ENCODE data around the gene NPIPB6.
"Not testable (repeated sequence)": the region's sequence is repeated elsewhere in the genome, so short reads cannot be mapped to it uniquely, and the experiment has no call there.

The NPIPB6 gene

DNA sequence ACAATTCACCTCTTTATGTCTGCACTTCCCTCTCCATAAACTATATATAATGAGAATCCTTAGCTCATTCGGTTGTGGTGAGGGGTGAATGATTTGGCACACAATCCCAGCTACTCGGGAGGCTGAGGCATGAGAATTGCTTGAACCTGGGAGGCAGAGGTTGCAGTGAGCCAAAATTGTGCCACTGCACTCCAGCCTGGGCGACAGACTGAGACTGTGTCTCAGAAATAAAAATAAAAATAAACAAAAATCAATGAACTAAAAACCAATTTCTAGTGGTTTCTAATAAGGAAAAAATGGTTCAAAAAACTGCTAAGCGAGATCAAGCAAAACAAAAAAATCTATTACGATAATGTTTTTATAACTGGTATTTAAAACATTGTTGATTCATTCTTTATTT lies at the start of gene NPIPB6:
Gene NPIPB6, minus strand, starts transcription at position 101 of the 400 bp plus-strand sequence. CDS start 686 bp downstream, outside the sequence.
- not testable (repeated sequence) for H3K27me3 ChIP-seq (ENCODE audit: control insufficient read depth, insufficient read depth, low read length); H3K36me3 ChIP-seq (ENCODE audit: control insufficient read depth, low read depth, low read length); H3K27ac ChIP-seq (ENCODE audit: low read length); H3K4me1 ChIP-seq (ENCODE audit: control insufficient read depth, low read depth, low read length); H3K9ac ChIP-seq (ENCODE audit: low read length); H3K4me3 ChIP-seq (ENCODE audit: low read length); H3K9me3 ChIP-seq (ENCODE audit: control insufficient read depth, low read depth, low read length)

DNA sequence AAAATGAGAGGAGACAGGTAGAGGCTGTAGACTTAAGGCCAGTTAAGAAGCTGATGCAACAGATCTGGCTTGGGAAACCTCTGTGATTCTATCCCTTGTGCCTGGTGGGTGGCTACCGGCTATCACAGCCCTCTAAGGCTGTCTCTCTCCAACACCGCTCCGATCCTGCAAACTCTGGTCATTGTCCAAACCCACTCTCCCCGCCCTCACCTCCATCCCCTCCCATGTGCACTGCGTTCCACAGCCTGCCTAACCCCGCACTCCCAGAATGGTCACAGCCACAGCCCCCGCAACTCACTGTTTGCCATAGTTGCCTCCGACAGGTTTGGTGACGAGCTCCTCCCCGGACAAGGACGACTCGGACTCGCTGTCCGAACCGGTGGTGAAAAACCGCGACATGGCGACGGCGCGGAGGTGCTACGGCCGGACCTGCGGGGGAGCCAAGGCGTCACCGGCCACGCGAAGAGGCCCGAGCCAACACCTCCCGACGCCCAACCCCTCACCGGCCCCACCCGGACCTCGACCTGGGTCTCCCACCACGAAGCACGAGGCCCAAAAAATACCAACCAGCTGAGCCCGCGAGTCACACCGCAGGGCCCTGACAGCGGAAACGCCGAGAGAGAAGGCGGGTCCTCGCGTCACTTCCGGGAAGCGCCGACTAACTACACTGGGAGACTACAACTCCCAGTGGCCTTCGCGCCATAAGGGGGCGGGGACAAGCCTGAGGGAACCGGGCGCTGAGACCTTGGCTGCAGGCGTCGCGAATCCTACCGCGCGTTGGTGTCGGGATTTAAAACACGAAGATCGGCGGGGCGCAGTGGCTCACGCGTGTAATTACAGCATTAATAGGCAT lies 40.1 kb upstream of the NPIPB6 start, which contains the start of gene EIF3CL:
Gene EIF3CL, minus strand, starts transcription at position 622 of the 853 bp plus-strand sequence. Its CDS starts 223 bp downstream, at position 399.
- peak within 1 kb of the TSS; percentile 45 for H3K4me3 ChIP-seq (ENCODE audit: low read length)
- H3K27me3 ChIP-seq (ENCODE audit: control insufficient read depth, insufficient read depth, low read length); H3K36me3 ChIP-seq (ENCODE audit: control insufficient read depth, low read depth, low read length); H3K27ac ChIP-seq (ENCODE audit: low read length); H3K9me3 ChIP-seq (ENCODE audit: control insufficient read depth, low read depth, low read length); H3K4me1 ChIP-seq (ENCODE audit: control insufficient read depth, low read depth, low read length); H3K9ac ChIP-seq (ENCODE audit: low read length): not testable (repeated sequence)

DNA sequence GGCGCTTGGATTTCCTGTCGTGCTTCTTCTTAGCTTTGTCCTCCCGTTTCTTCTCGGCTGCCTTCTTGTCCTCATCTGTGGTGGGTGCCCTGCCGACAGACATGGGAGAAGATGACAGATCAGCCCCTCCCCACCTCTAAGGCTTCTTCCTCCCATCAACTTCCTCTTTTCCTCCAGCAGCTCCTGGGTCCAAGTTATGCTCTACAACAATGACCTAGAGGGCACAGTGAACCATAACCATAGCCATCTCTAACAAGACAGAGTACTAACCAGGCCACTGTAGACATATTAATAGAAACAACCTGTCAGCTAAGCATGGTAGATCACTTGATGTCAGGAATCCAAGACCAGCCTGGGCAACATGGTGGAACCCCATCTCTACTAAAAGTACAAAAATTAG lies 28.7 kb upstream of the NPIPB6 start:
- H3K9me3 ChIP-seq (ENCODE audit: control insufficient read depth, low read depth, low read length); H3K4me3 ChIP-seq (ENCODE audit: low read length); H3K27ac ChIP-seq (ENCODE audit: low read length); H3K36me3 ChIP-seq (ENCODE audit: control insufficient read depth, low read depth, low read length); H3K9ac ChIP-seq (ENCODE audit: low read length); H3K4me1 ChIP-seq (ENCODE audit: control insufficient read depth, low read depth, low read length); H3K27me3 ChIP-seq (ENCODE audit: control insufficient read depth, insufficient read depth, low read length): not testable (repeated sequence)

DNA sequence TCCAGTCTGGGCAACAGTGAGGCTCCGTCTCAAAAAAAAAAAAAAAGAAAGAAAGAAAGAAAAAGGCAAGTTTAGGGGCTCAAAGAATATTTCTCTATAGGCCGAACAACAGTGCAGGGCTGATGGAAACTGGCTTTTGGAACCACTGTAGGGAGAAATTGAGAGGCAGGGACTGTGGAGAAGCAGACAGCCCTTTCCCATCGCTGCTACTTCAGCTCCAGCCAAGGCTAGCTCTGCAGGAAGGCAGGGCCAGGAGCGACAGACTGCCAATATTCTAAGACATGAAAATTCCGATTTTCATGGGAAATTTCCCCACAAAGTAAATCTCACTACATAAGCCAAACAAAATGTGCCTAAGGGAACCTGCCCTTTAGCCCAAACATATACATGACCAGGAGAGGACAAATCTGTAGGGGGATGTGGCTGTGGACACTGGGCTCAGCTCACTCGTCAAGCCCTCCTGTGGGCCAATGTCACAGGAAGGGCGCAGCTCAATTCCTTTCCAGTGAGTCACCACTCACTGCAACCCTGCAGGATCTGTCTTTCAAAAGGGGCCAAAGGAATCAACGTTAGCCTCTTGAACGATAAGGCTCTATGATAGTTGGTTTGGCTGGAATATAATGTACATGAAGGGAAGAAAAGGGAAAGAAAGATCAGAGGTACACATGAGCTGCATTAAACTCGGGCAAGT lies 19.0 kb upstream of the NPIPB6 start:
- H3K9me3 ChIP-seq (ENCODE audit: control insufficient read depth, low read depth, low read length); H3K9ac ChIP-seq (ENCODE audit: low read length); H3K4me3 ChIP-seq (ENCODE audit: low read length); H3K27me3 ChIP-seq (ENCODE audit: control insufficient read depth, insufficient read depth, low read length); H3K36me3 ChIP-seq (ENCODE audit: control insufficient read depth, low read depth, low read length); H3K27ac ChIP-seq (ENCODE audit: low read length); H3K4me1 ChIP-seq (ENCODE audit: control insufficient read depth, low read depth, low read length): not testable (repeated sequence)

DNA sequence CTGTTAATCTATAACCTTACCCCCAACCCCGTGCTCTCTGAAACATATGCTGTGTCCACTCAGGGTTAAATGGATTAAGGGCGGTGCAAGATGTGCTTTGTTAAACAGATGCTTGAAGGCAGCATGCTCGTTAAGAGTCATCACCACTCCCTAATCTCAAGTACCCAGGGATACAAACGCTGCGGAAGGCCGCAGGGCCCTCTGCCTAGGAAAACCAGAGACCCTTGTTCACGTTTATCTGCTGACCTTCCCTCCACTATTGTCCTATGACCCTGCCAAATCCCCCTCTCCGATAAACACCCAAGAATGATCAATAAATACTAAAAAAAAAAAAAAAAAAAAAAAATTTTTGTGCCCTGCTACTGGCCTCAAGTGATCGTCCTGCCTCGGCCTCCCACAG lies 14.5 kb upstream of the NPIPB6 start:
- not testable (repeated sequence) for H3K4me3 ChIP-seq (ENCODE audit: low read length); H3K9me3 ChIP-seq (ENCODE audit: control insufficient read depth, low read depth, low read length); H3K4me1 ChIP-seq (ENCODE audit: control insufficient read depth, low read depth, low read length); H3K36me3 ChIP-seq (ENCODE audit: control insufficient read depth, low read depth, low read length); H3K9ac ChIP-seq (ENCODE audit: low read length); H3K27ac ChIP-seq (ENCODE audit: low read length); H3K27me3 ChIP-seq (ENCODE audit: control insufficient read depth, insufficient read depth, low read length)

DNA sequence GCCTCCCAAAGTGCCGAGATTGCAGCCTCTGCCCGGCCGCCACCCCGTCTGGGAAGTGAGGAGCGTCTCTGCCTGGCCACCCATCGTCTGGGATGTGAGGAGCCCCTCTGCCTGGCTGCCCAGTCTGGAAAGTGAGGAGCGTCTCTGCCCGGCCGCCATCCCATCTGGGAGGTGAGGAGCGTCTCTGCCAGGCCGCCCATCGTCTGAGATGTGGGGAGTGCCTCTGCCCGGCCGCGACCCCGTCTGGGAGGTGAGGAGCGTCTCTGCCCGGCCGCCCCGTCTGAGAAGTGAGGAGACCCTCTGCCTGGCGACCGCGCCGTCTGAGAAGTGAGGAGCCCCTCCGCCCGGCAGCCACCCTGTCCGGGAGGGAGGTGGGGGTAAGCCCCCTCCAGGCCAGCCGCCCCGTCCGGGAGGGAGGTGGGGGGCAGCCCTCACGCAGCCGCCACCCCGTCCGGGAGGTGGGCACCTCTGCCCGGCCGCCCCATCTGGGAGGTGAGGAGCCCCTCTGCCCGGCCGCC lies 13.9 kb upstream of the NPIPB6 start:
- not testable (repeated sequence) for H3K4me3 ChIP-seq (ENCODE audit: low read length); H3K4me1 ChIP-seq (ENCODE audit: control insufficient read depth, low read depth, low read length); H3K27ac ChIP-seq (ENCODE audit: low read length)

GRCh38 chr16:28375115-28375514 lies 11.8 kb upstream of the NPIPB6 start:
- not testable (repeated sequence) for H3K36me3 ChIP-seq (ENCODE audit: control insufficient read depth, low read depth, low read length); H3K9me3 ChIP-seq (ENCODE audit: control insufficient read depth, low read depth, low read length); H3K4me3 ChIP-seq (ENCODE audit: low read length); H3K27ac ChIP-seq (ENCODE audit: low read length); H3K27me3 ChIP-seq (ENCODE audit: control insufficient read depth, insufficient read depth, low read length); H3K9ac ChIP-seq (ENCODE audit: low read length); H3K4me1 ChIP-seq (ENCODE audit: control insufficient read depth, low read depth, low read length)

More for the DNA sequence above, 13.9 kb upstream of the NPIPB6 start:
- H3K27me3 ChIP-seq (ENCODE audit: control insufficient read depth, insufficient read depth, low read length); H3K36me3 ChIP-seq (ENCODE audit: control insufficient read depth, low read depth, low read length); H3K9me3 ChIP-seq (ENCODE audit: control insufficient read depth, low read depth, low read length); H3K9ac ChIP-seq (ENCODE audit: low read length): not testable (repeated sequence)

DNA sequence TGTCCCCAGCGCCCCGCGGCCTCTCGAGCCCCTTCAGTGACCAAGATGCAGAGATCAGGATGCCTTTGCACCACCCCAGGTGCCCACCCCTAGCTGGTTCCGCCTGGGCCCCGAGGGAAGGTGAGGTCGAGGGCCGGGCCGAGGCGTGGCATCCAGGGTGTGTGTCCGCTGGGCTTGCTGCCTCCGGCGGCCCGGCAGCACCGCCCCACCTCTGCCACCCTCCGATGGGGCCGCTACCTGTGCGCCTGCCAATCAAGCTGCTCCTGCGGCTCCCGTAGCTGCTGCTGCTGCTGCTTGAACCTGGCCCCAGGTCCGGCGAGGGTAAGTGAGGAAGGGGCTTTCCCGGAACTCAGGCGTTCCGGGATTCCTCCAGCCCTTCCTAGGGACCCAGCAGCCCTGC lies 11.0 kb upstream of the NPIPB6 start:
- H3K27me3 ChIP-seq (ENCODE audit: control insufficient read depth, insufficient read depth, low read length); H3K4me3 ChIP-seq (ENCODE audit: low read length); H3K4me1 ChIP-seq (ENCODE audit: control insufficient read depth, low read depth, low read length); H3K27ac ChIP-seq (ENCODE audit: low read length); H3K9me3 ChIP-seq (ENCODE audit: control insufficient read depth, low read depth, low read length); H3K36me3 ChIP-seq (ENCODE audit: control insufficient read depth, low read depth, low read length); H3K9ac ChIP-seq (ENCODE audit: low read length): not testable (repeated sequence)

- not testable (repeated sequence) for H3K4me1 ChIP-seq (ENCODE audit: control insufficient read depth, low read depth, low read length); H3K9me3 ChIP-seq (ENCODE audit: control insufficient read depth, low read depth, low read length); H3K27ac ChIP-seq (ENCODE audit: low read length); H3K4me3 ChIP-seq (ENCODE audit: low read length); H3K27me3 ChIP-seq (ENCODE audit: control insufficient read depth, insufficient read depth, low read length); H3K36me3 ChIP-seq (ENCODE audit: control insufficient read depth, low read depth, low read length); H3K9ac ChIP-seq (ENCODE audit: low read length)
These were observed 4.6 kb upstream of the NPIPB6 start for GRCh38 chr16:28367926-28368325.

GRCh38 chr16:28364268-28365173 lies 1.2 kb upstream of the NPIPB6 start:
- not testable (repeated sequence) for H3K9ac ChIP-seq (ENCODE audit: low read length); H3K4me3 ChIP-seq (ENCODE audit: low read length); H3K27ac ChIP-seq (ENCODE audit: low read length); H3K9me3 ChIP-seq (ENCODE audit: control insufficient read depth, low read depth, low read length); H3K4me1 ChIP-seq (ENCODE audit: control insufficient read depth, low read depth, low read length); H3K27me3 ChIP-seq (ENCODE audit: control insufficient read depth, insufficient read depth, low read length); H3K36me3 ChIP-seq (ENCODE audit: control insufficient read depth, low read depth, low read length)

GRCh38 chr16:28362600-28362999 lies 708 bp downstream of the NPIPB6 start:
- H3K9ac ChIP-seq (ENCODE audit: low read length); H3K27ac ChIP-seq (ENCODE audit: low read length); H3K36me3 ChIP-seq (ENCODE audit: control insufficient read depth, low read depth, low read length); H3K27me3 ChIP-seq (ENCODE audit: control insufficient read depth, insufficient read depth, low read length); H3K9me3 ChIP-seq (ENCODE audit: control insufficient read depth, low read depth, low read length); H3K4me1 ChIP-seq (ENCODE audit: control insufficient read depth, low read depth, low read length); H3K4me3 ChIP-seq (ENCODE audit: low read length): not testable (repeated sequence)
